H9 (cell line): Measurements from ENCODE around the gene RAB11FIP5. TPM values are rescaled to one million over a fixed set of nuclear protein-coding genes. Genes with fewer than 3 reads are reported as not detected.

Source experiments
- DNase-seq: peaks from one replicate; pipeline ENCODE4 v3.0.0-alpha.2; 2017
- H2AFZ ChIP-seq: one replicate; pipeline ENCODE4 v1.6.1; 2013; ENCODE audit warnings: mild to moderate bottlenecking, low read length, control low read depth, moderate library complexity
- H2AK5ac ChIP-seq: 2 replicates; pipeline ENCODE4 v1.6.1; 2013; ENCODE audit warnings: low read length, control low read depth, mixed read lengths; ENCODE audit not compliant: insufficient read length
- H2BK120ac ChIP-seq: one replicate; pipeline ENCODE4 v1.6.1; 2013; ENCODE audit warnings: low read depth, mild to moderate bottlenecking, low read length, control low read depth, inconsistent platforms; ENCODE audit not compliant: poor library complexity, severe bottlenecking
- H2BK12ac ChIP-seq: 2 replicates; pipeline ENCODE4 v1.6.1; 2013; ENCODE audit warnings: low read length, control low read depth, mixed read lengths, low read depth; ENCODE audit not compliant: insufficient read length
- H2BK15ac ChIP-seq: 2 replicates; pipeline ENCODE4 v1.6.1; 2013; ENCODE audit warnings: low read depth, low read length, control low read depth
- H2BK20ac ChIP-seq: one replicate; pipeline ENCODE4 v1.6.1; 2013; ENCODE audit warnings: low read depth, mild to moderate bottlenecking, low read length, control low read depth, inconsistent platforms; ENCODE audit not compliant: poor library complexity, severe bottlenecking
- H2BK5ac ChIP-seq: 2 replicates; pipeline ENCODE4 v1.6.1; 2013; ENCODE audit warnings: low read length, control low read depth, mixed read lengths; ENCODE audit not compliant: insufficient read length
- H3K14ac ChIP-seq: 2 replicates; pipeline ENCODE4 v1.6.1; 2013; ENCODE audit warnings: low read length, control low read depth; ENCODE audit not compliant: insufficient read depth
- H3K18ac ChIP-seq: 2 replicates; pipeline ENCODE4 v1.6.1; 2013; ENCODE audit warnings: low read depth, mild to moderate bottlenecking, mixed read lengths, low read length, control low read depth; ENCODE audit not compliant: insufficient read length
- H3K23ac ChIP-seq: 2 replicates; pipeline ENCODE4 v1.6.1; 2013; ENCODE audit warnings: low read length, control low read depth, mixed read lengths, low read depth; ENCODE audit not compliant: insufficient read length
- H3K23me2 ChIP-seq: 2 replicates; pipeline ENCODE4 v1.6.1; 2013; ENCODE audit warnings: low read depth, mild to moderate bottlenecking, mixed read lengths, low read length, control low read depth; ENCODE audit not compliant: insufficient read length, poor library complexity, severe bottlenecking
- H3K27ac ChIP-seq: 2 replicates; pipeline ENCODE4 v1.5.1; 2013; ENCODE audit warnings: low read length, control low read depth, mixed read lengths, low read depth; ENCODE audit not compliant: insufficient read length
- H3K27me3 ChIP-seq: 2 replicates; pipeline ENCODE4 v1.6.1; 2013; ENCODE audit warnings: low read length, control low read depth, inconsistent platforms; ENCODE audit not compliant: insufficient read depth
- H3K4ac ChIP-seq: 2 replicates; pipeline ENCODE4 v1.6.1; 2013; ENCODE audit warnings: low read depth, mild to moderate bottlenecking, control low read depth, inconsistent platforms, low read length, moderate library complexity
- H3K4me1 ChIP-seq: 2 replicates; pipeline ENCODE4 v1.6.1; 2013; ENCODE audit warnings: low read length, control low read depth, inconsistent platforms; ENCODE audit not compliant: insufficient read depth
- H3K4me2 ChIP-seq: 2 replicates; pipeline ENCODE4 v1.6.1; 2013; ENCODE audit warnings: low read length, control low read depth, mixed read lengths; ENCODE audit not compliant: insufficient read length, insufficient read depth
- H3K56ac ChIP-seq: 2 replicates; pipeline ENCODE4 v1.6.1; 2013; ENCODE audit warnings: low read depth, mild to moderate bottlenecking, mixed read lengths, low read length, control low read depth; ENCODE audit not compliant: insufficient read length
- H3K79me1 ChIP-seq: 2 replicates; pipeline ENCODE4 v1.6.1; 2013; ENCODE audit warnings: low read depth, mild to moderate bottlenecking, moderate library complexity, low read length, control low read depth, inconsistent platforms; ENCODE audit not compliant: insufficient read depth, poor library complexity, severe bottlenecking
- H3K79me2 ChIP-seq: 2 replicates; pipeline ENCODE4 v1.6.1; 2013; ENCODE audit warnings: low read length, control low read depth, inconsistent platforms; ENCODE audit not compliant: insufficient read depth
- H3K9ac ChIP-seq: 2 replicates; pipeline ENCODE4 v1.6.1; 2013; ENCODE audit warnings: low read length, control low read depth, mixed read lengths; ENCODE audit not compliant: insufficient read length; ENCODE audit errors: extremely low read depth
- H3K9me3 ChIP-seq: one replicate; pipeline ENCODE4 v1.6.1; 2013; ENCODE audit warnings: low read depth, low read length, inconsistent platforms; ENCODE audit not compliant: control insufficient read depth
- H3T11ph ChIP-seq: one replicate; pipeline ENCODE4 v1.6.1; 2013; ENCODE audit warnings: mild to moderate bottlenecking, low read length, control low read depth, inconsistent platforms
- H4K20me1 ChIP-seq: one replicate; pipeline ENCODE4 v1.6.1; 2013; ENCODE audit not compliant: control insufficient read depth, insufficient read length, insufficient read depth
- H4K5ac ChIP-seq: 2 replicates; pipeline ENCODE4 v1.6.1; 2013; ENCODE audit warnings: low read depth, mild to moderate bottlenecking, mixed read lengths, low read length, control low read depth; ENCODE audit not compliant: insufficient read length
- H4K8ac ChIP-seq: replicated peaks from 2 replicates; pipeline ENCODE4 v1.6.1; 2013; ENCODE audit warnings: low read length, control low read depth, mixed read lengths, low read depth; ENCODE audit not compliant: insufficient read length
- H4K91ac ChIP-seq: 2 replicates; pipeline ENCODE4 v1.6.1; 2013; ENCODE audit warnings: low read depth, mild to moderate bottlenecking, moderate library complexity, mixed read lengths, low read length, control low read depth; ENCODE audit not compliant: insufficient read length
- H3K27ac Mint-ChIP-seq, 3 experiments: 2 replicates in 2 of 3; 3 replicates in 1 of 3; pipeline ENCODE4 v1.8.0; 2020 to 2021; ENCODE audit warnings: mixed read lengths in 3 of 3, mild to moderate bottlenecking in 1 of 3, moderate library complexity in 1 of 3
- H3K27me3 Mint-ChIP-seq: 2 replicates; pipeline ENCODE4 v1.8.0; 2021; ENCODE audit warnings: low read depth, mild to moderate bottlenecking, moderate library complexity, mixed read lengths
- H3K36me3 Mint-ChIP-seq, 3 experiments: 2 replicates in 2 of 3; 3 replicates in 1 of 3; pipeline ENCODE4 v1.8.0; 2020 to 2021; ENCODE audit warnings: low read depth in 3 of 3, mixed read lengths in 3 of 3; ENCODE audit not compliant: insufficient read depth in 1 of 3
- H3K4me1 Mint-ChIP-seq, 2 experiments: 2 replicates each; pipeline ENCODE4 v1.8.0; 2020; ENCODE audit warnings: mixed read lengths in 2 of 2
- H3K4me3 Mint-ChIP-seq, 2 experiments: 2 replicates in 1 of 2; 3 replicates in 1 of 2; pipeline ENCODE4 v1.8.0; 2020 to 2021; ENCODE audit warnings: mild to moderate bottlenecking in 2 of 2, mixed read lengths in 2 of 2, moderate library complexity in 1 of 2
- H3K9me3 Mint-ChIP-seq, 2 experiments: 2 replicates in 1 of 2; 3 replicates in 1 of 2; pipeline ENCODE4 v1.8.0; 2020; ENCODE audit warnings: mild to moderate bottlenecking in 2 of 2, mixed read lengths in 2 of 2, moderate library complexity in 1 of 2
- CTCF ChIP-seq: fragments of 200-600 bp; sonication (generic); conservative IDR thresholded peaks from 3 replicates; pipeline ENCODE4 v1.8.0; 2021; ENCODE audit warnings: antibody characterized with exemption, mild to moderate bottlenecking
- WGBS: extraction: QIAGEN DNeasy Blood & Tissue Kit; methylation state at CpG from one replicate; pipeline ENCODE4 v1.1.7; 2013; ENCODE audit warnings: missing lambda C conversion rate, low lambda C conversion rate, mixed read lengths; ENCODE audit not compliant: insufficient read length; ENCODE audit errors: extremely low coverage; 5-methylcytosine and 5-hydroxymethylcytosine counted together
- total RNA-seq: library from RNA; stranded (reverse); gene quantifications from 2 replicates; pipeline ENCODE4 v1.2.1, GENCODE V29; 2021

RAB11FIP5 gene
- total RNA-seq, 1 experiment from 2014 or later = 7.1 TPM

GRCh38 chr2:73072416-73072815 lies 40.3 kb downstream of the RAB11FIP5 start:
- Histone ChIP-seq H3K23me2 (peaks cover 7% of the 10 kb centered on the region), H3K27ac (no peak overlapping the region), H2BK12ac (no peak overlapping the region), H2BK120ac (no peak overlapping the region), H3K79me2 (peaks cover 7% of the 10 kb centered on the region; the same call in 1 of the 2 replicates), H2AK5ac (no peak overlapping the region), H2BK20ac (no peak overlapping the region), H3K14ac (no peak overlapping the region), H4K8ac (no peak overlapping the region), H3K56ac (no peak overlapping the region), H3K79me1 (peaks cover 6% of the 10 kb centered on the region), H3K18ac (no peak overlapping the region), H4K91ac (no peak overlapping the region), H4K5ac (no peak overlapping the region), H3K4ac (no peak overlapping the region), H4K20me1 (peaks cover 2% of the 10 kb centered on the region), H3K4me2 (peak overlapping the region; percentile 88), H3T11ph (no peak overlapping the region), H3K4me1 (peaks cover 4% of the 10 kb centered on the region; the same call in 1 of the 2 replicates), H3K27me3 (no peaks in the 10 kb centered on the region), H2BK5ac (no peak overlapping the region), H3K9ac (no peak overlapping the region), H3K23ac (no peak overlapping the region), H3K9me3 (no peaks in the 10 kb centered on the region), H2BK15ac (no peak overlapping the region), H2AFZ (no peak overlapping the region)
- no peak for TF ChIP-seq CTCF
- Mint-ChIP-seq H3K36me3 (peaks cover 0 to 8% (median 7%) of the 10 kb centered on the region in 3 experiments; a peak in 4 of 7 replicates), H3K9me3 (no peaks in the 10 kb centered on the region), H3K4me3 (peak overlapping the region; percentile 88 to 92), H3K4me1 (peaks cover 27 to 29% of the 10 kb centered on the region in 2 experiments), H3K27ac (no peak overlapping the region), H3K27me3 (peaks cover 6% of the 10 kb centered on the region)
- DNase-seq = no peak
- no CpG with 5 or more reads among the region's 1 CpG for WGBS
